ENCODE data around the gene STAT5B.

STAT5B gene

GRCh38 chr17:42182927-42183734 lies 93.1 kb downstream of the STAT5B start:
- H3K9me3 ChIP-seq (ENCODE audit: control insufficient read depth, low read length) = no peaks in the 10 kb centered on the region
- H3K27me3 ChIP-seq (ENCODE audit: control insufficient read depth, insufficient read depth, low read length) = peaks cover 31% of the 10 kb centered on the region
- H3K36me3 ChIP-seq (ENCODE audit: control insufficient read depth, insufficient read depth, low read length) = no peaks in the 10 kb centered on the region
- H3K4me3 ChIP-seq (ENCODE audit: low read length) = peak overlapping the region; percentile 69
- peaks cover 45% of the 10 kb centered on the region for H3K4me1 ChIP-seq (ENCODE audit: control insufficient read depth, insufficient read depth, low read length)
- peak overlapping the region; percentile 65 for H3K9ac ChIP-seq (ENCODE audit: low read length)

GRCh38 chr17:42181851-42182207 lies 94.4 kb downstream of the STAT5B start:
- H3K4me1 ChIP-seq (ENCODE audit: control insufficient read depth, insufficient read depth, low read length) = peaks cover 45% of the 10 kb centered on the region

GRCh38 chr17:42180922-42181850 lies 95.0 kb downstream of the STAT5B start, which contains the start of gene KCNH4:
TSS of gene KCNH4 (minus strand) at chr17:42181142. CDS start at chr17:42180945, 197 bp downstream.
- Histone ChIP-seq H3K9ac (ENCODE audit: low read length) (no peak within 1 kb of the TSS), H3K27me3 (ENCODE audit: control insufficient read depth, insufficient read depth, low read length) (peaks cover 31% of the 10 kb centered on the region), H3K4me3 (ENCODE audit: low read length) (peak within 1 kb of the TSS; percentile 41), H3K4me1 (ENCODE audit: control insufficient read depth, insufficient read depth, low read length) (peaks cover 45% of the 10 kb centered on the region), H3K36me3 (ENCODE audit: control insufficient read depth, insufficient read depth, low read length) (no peaks in the 10 kb centered on the region), H3K9me3 (ENCODE audit: control insufficient read depth, low read length) (no peaks in the 10 kb centered on the region)

More at GRCh38 chr17:42181851-42182207, 94.4 kb downstream of the STAT5B start:
- Histone ChIP-seq H3K9ac (ENCODE audit: low read length) (no peak overlapping the region), H3K9me3 (ENCODE audit: control insufficient read depth, low read length) (no peaks in the 10 kb centered on the region), H3K27me3 (ENCODE audit: control insufficient read depth, insufficient read depth, low read length) (peaks cover 31% of the 10 kb centered on the region), H3K4me3 (ENCODE audit: low read length) (no peak overlapping the region), H3K36me3 (ENCODE audit: control insufficient read depth, insufficient read depth, low read length) (no peaks in the 10 kb centered on the region)

GRCh38 chr17:42180411-42180921 lies 95.7 kb downstream of the STAT5B start:
- Histone ChIP-seq H3K9me3 (ENCODE audit: control insufficient read depth, low read length) (no peaks in the 10 kb centered on the region), H3K4me1 (ENCODE audit: control insufficient read depth, insufficient read depth, low read length) (peaks cover 45% of the 10 kb centered on the region), H3K9ac (ENCODE audit: low read length) (no peak overlapping the region), H3K27me3 (ENCODE audit: control insufficient read depth, insufficient read depth, low read length) (peaks cover 31% of the 10 kb centered on the region), H3K4me3 (ENCODE audit: low read length) (no peak overlapping the region), H3K36me3 (ENCODE audit: control insufficient read depth, insufficient read depth, low read length) (no peaks in the 10 kb centered on the region)

- Histone ChIP-seq H3K4me3 (ENCODE audit: low read length) (no peak overlapping the region), H3K9me3 (ENCODE audit: control insufficient read depth, low read length) (no peaks in the 10 kb centered on the region), H3K36me3 (ENCODE audit: control insufficient read depth, insufficient read depth, low read length) (no peaks in the 10 kb centered on the region), H3K9ac (ENCODE audit: low read length) (no peak overlapping the region), H3K27me3 (ENCODE audit: control insufficient read depth, insufficient read depth, low read length) (peaks cover 35% of the 10 kb centered on the region), H3K4me1 (ENCODE audit: control insufficient read depth, insufficient read depth, low read length) (peaks cover 40% of the 10 kb centered on the region)
Observed at GRCh38 chr17:42179911-42180410, 96.2 kb downstream of the STAT5B start.

GRCh38 chr17:42179335-42179734 lies 96.9 kb downstream of the STAT5B start:
- H3K9ac ChIP-seq (ENCODE audit: low read length) = no peak overlapping the region
- H3K27me3 ChIP-seq (ENCODE audit: control insufficient read depth, insufficient read depth, low read length) = peaks cover 36% of the 10 kb centered on the region
- no peaks in the 10 kb centered on the region for H3K36me3 ChIP-seq (ENCODE audit: control insufficient read depth, insufficient read depth, low read length)
- no peaks in the 10 kb centered on the region for H3K9me3 ChIP-seq (ENCODE audit: control insufficient read depth, low read length)
- no peak overlapping the region for H3K4me3 ChIP-seq (ENCODE audit: low read length)
- H3K4me1 ChIP-seq (ENCODE audit: control insufficient read depth, insufficient read depth, low read length) = peaks cover 34% of the 10 kb centered on the region

GRCh38 chr17:42178817-42179216 lies 97.4 kb downstream of the STAT5B start:
- H3K36me3 ChIP-seq (ENCODE audit: control insufficient read depth, insufficient read depth, low read length) = no peaks in the 10 kb centered on the region
- peaks cover 36% of the 10 kb centered on the region for H3K27me3 ChIP-seq (ENCODE audit: control insufficient read depth, insufficient read depth, low read length)
- H3K4me1 ChIP-seq (ENCODE audit: control insufficient read depth, insufficient read depth, low read length) = peaks cover 29% of the 10 kb centered on the region

GRCh38 chr17:42177684-42178083 lies 98.5 kb downstream of the STAT5B start:
- Histone ChIP-seq H3K9me3 (ENCODE audit: control insufficient read depth, low read length) (no peaks in the 10 kb centered on the region), H3K36me3 (ENCODE audit: control insufficient read depth, insufficient read depth, low read length) (no peaks in the 10 kb centered on the region), H3K27me3 (ENCODE audit: control insufficient read depth, insufficient read depth, low read length) (peaks cover 36% of the 10 kb centered on the region), H3K4me3 (ENCODE audit: low read length) (no peak overlapping the region), H3K9ac (ENCODE audit: low read length) (no peak overlapping the region), H3K4me1 (ENCODE audit: control insufficient read depth, insufficient read depth, low read length) (peaks cover 19% of the 10 kb centered on the region)

More at GRCh38 chr17:42178817-42179216, 97.4 kb downstream of the STAT5B start:
- Histone ChIP-seq H3K9ac (ENCODE audit: low read length) (no peak overlapping the region), H3K4me3 (ENCODE audit: low read length) (no peak overlapping the region), H3K9me3 (ENCODE audit: control insufficient read depth, low read length) (no peaks in the 10 kb centered on the region)

- Histone ChIP-seq H3K9me3 (ENCODE audit: control insufficient read depth, low read length) (no peaks in the 10 kb centered on the region), H3K4me3 (ENCODE audit: low read length) (no peak overlapping the region), H3K36me3 (ENCODE audit: control insufficient read depth, insufficient read depth, low read length) (no peaks in the 10 kb centered on the region), H3K9ac (ENCODE audit: low read length) (no peak overlapping the region), H3K4me1 (ENCODE audit: control insufficient read depth, insufficient read depth, low read length) (no peaks in the 10 kb centered on the region), H3K27me3 (ENCODE audit: control insufficient read depth, insufficient read depth, low read length) (peaks cover 8% of the 10 kb centered on the region)
Observed at GRCh38 chr17:42174126-42174783, 101.9 kb downstream of the STAT5B start.

GRCh38 chr17:42171831-42172230 lies 104.4 kb downstream of the STAT5B start:
- Histone ChIP-seq H3K36me3 (ENCODE audit: control insufficient read depth, insufficient read depth, low read length) (no peaks in the 10 kb centered on the region), H3K9ac (ENCODE audit: low read length) (no peak overlapping the region), H3K27me3 (ENCODE audit: control insufficient read depth, insufficient read depth, low read length) (peaks cover 4% of the 10 kb centered on the region), H3K4me1 (ENCODE audit: control insufficient read depth, insufficient read depth, low read length) (no peaks in the 10 kb centered on the region), H3K4me3 (ENCODE audit: low read length) (no peak overlapping the region), H3K9me3 (ENCODE audit: control insufficient read depth, low read length) (no peaks in the 10 kb centered on the region)

GRCh38 chr17:42169351-42169750 lies 106.8 kb downstream of the STAT5B start:
- H3K4me1 ChIP-seq (ENCODE audit: control insufficient read depth, insufficient read depth, low read length) = no peaks in the 10 kb centered on the region
- no peaks in the 10 kb centered on the region for H3K9me3 ChIP-seq (ENCODE audit: control insufficient read depth, low read length)
- no peaks in the 10 kb centered on the region for H3K27me3 ChIP-seq (ENCODE audit: control insufficient read depth, insufficient read depth, low read length)
- no peak overlapping the region for H3K4me3 ChIP-seq (ENCODE audit: low read length)
- no peak overlapping the region for H3K9ac ChIP-seq (ENCODE audit: low read length)
- H3K36me3 ChIP-seq (ENCODE audit: control insufficient read depth, insufficient read depth, low read length) = no peaks in the 10 kb centered on the region
